ENCODE results near the gene VRK1. TPM values are rescaled to one million over a fixed set of nuclear protein-coding genes. Genes with fewer than 3 reads are reported as not detected.

VRK1 gene
- polyA plus RNA-seq, 2 of the 4 experiments (the other 2 are of a cell fraction): 32.2 to 34.2 TPM

GRCh38 chr14:96917442-96917963, 120.3 kb downstream of the VRK1 start:
- H3K9me3 ChIP-seq: no peaks in the 10 kb centered on the region
- FAIRE-seq (no peak), ATAC-seq (no peak), DNase-seq (ENCODE audit: low read depth in 1 of 2, low spot score in 1 of 2) (no peak)
- ChIA-PET CTCF (no interaction called here), POLR2A (no interaction called here)
- H3K27ac ChIP-seq: no peak overlapping the region
- no peak overlapping the region for H3K4me2 ChIP-seq
- no peak for TF ChIP-seq ZSCAN20 (CRISPR knock-in tag; IDR thresholded peaks at IDR 0.05)
- TF ChIP-seq TP53 (CRISPR knock-in tag; IDR thresholded peaks at IDR 0.05): no peak
- no peak for TF ChIP-seq KDM1A (IDR thresholded peaks at IDR 0.05; ENCODE audit: low read depth)
- TF ChIP-seq JUN (IDR thresholded peaks at IDR 0.05): no peak
- TF ChIP-seq MYC (IDR thresholded peaks at IDR 0.05; ENCODE audit: borderline replicate concordance, low read length): no peak
- TF ChIP-seq FOXS1 (CRISPR knock-in tag; IDR thresholded peaks at IDR 0.05): no peak
- no peak for TF ChIP-seq HES2 (IDR thresholded peaks at IDR 0.05)
- TF ChIP-seq NPAS2 (CRISPR knock-in tag; IDR thresholded peaks at IDR 0.05; ENCODE audit: borderline replicate concordance): no peak
- no peak for TF ChIP-seq MAZ (IDR thresholded peaks at IDR 0.05; ENCODE audit: borderline replicate concordance, low read depth, low read length)
- no peak for TF ChIP-seq CBX8 (IDR thresholded peaks at IDR 0.05)
- H3K4me1 ChIP-seq: no peaks in the 10 kb centered on the region
- no peak overlapping the region for H3K4me3 ChIP-seq
- WGBS (ENCODE audit: missing lambda C conversion rate): 86% methylated on average over 7 of the region's 7 CpGs

GRCh38 chr14:96920023-96920422, 122.8 kb downstream of the VRK1 start:
- TF ChIP-seq HOXA7 (CRISPR knock-in tag; IDR thresholded peaks at IDR 0.05) (no peak), EP300 (IDR thresholded peaks at IDR 0.05) (no peak), HOXB13 (CRISPR knock-in tag; IDR thresholded peaks at IDR 0.05; ENCODE audit: low read depth) (no peak), CBX2 (IDR thresholded peaks at IDR 0.05; ENCODE audit: borderline replicate concordance, low read depth) (no peak), MYC (IDR thresholded peaks at IDR 0.05; ENCODE audit: borderline replicate concordance, low read length) (no peak), MAX (IDR thresholded peaks at IDR 0.05) (no peak), JUN (IDR thresholded peaks at IDR 0.05) (no peak)
- CTCF ChIA-PET: no interaction called here
- no peak overlapping the region for H3K4me2 ChIP-seq
- H3K9me3 ChIP-seq: no peaks in the 10 kb centered on the region
- no peaks in the 10 kb centered on the region for H3K4me1 ChIP-seq
- 87% methylated on average over 3 of the region's 3 CpGs for WGBS (ENCODE audit: missing lambda C conversion rate)
- FAIRE-seq: no peak
- no peak for DNase-seq (ENCODE audit: low read depth in 1 of 2, low spot score in 1 of 2)
- H3K4me3 ChIP-seq: no peak overlapping the region
- H3K27ac ChIP-seq: no peak overlapping the region
- ATAC-seq: no peak
- POLR2A ChIA-PET: no interaction called here

GRCh38 chr14:96920820-96921219, 123.6 kb downstream of the VRK1 start:
- no peak overlapping the region for H3K27ac ChIP-seq
- FAIRE-seq (no peak), ATAC-seq (no peak), DNase-seq (ENCODE audit: low read depth in 1 of 2, low spot score in 1 of 2) (no peak)
- H3K4me2 ChIP-seq: no peak overlapping the region
- no peaks in the 10 kb centered on the region for H3K9me3 ChIP-seq
- CTCF ChIA-PET: no interaction called here
- H3K4me3 ChIP-seq: no peak overlapping the region
- 64% methylated on average over 3 of the region's 3 CpGs for WGBS (ENCODE audit: missing lambda C conversion rate)
- POLR2A ChIA-PET: no interaction called here
- no peak for TF ChIP-seq RARB (CRISPR knock-in tag; IDR thresholded peaks at IDR 0.05)
- H3K4me1 ChIP-seq: no peaks in the 10 kb centered on the region

- Histone ChIP-seq H3K4me1 (no peaks in the 10 kb centered on the region), H3K4me3 (no peak overlapping the region), H3K9me3 (no peaks in the 10 kb centered on the region), H3K27ac (no peak overlapping the region), H3K4me2 (no peak overlapping the region)
- DNase-seq (ENCODE audit: low read depth in 1 of 2, low spot score in 1 of 2): no peak
- no peak for TF ChIP-seq E2F6 (IDR thresholded peaks at IDR 0.05; ENCODE audit: borderline replicate concordance, low read depth)
- no peak for TF ChIP-seq USF2 (IDR thresholded peaks at IDR 0.05)
- TF ChIP-seq RARB (CRISPR knock-in tag; IDR thresholded peaks at IDR 0.05): no peak
- TF ChIP-seq KDM1A (IDR thresholded peaks at IDR 0.05; ENCODE audit: low read depth): no peak
- TF ChIP-seq HEYL (CRISPR knock-in tag; IDR thresholded peaks at IDR 0.05): no peak
- TF ChIP-seq CTCF (IDR thresholded peaks at IDR 0.05): no peak
- TF ChIP-seq ZC3H11A (IDR thresholded peaks at IDR 0.05): no peak
- no peak for TF ChIP-seq JUNB (IDR thresholded peaks at IDR 0.05)
- no peak for TF ChIP-seq HOXA7 (CRISPR knock-in tag; IDR thresholded peaks at IDR 0.05)
- no peak for TF ChIP-seq CBX2 (IDR thresholded peaks at IDR 0.05; ENCODE audit: borderline replicate concordance, low read depth)
- no peak for TF ChIP-seq ZSCAN20 (CRISPR knock-in tag; IDR thresholded peaks at IDR 0.05)
- no peak for TF ChIP-seq RAD21 (conservative IDR thresholded peaks at IDR 0.05 in 1 of 2, IDR thresholded peaks at IDR 0.05 in 1 of 2)
- no peak for TF ChIP-seq EHMT2 (IDR thresholded peaks at IDR 0.05; ENCODE audit: low read depth)
- WGBS (ENCODE audit: missing lambda C conversion rate): 94% methylated on average over 8 of the region's 8 CpGs
- ChIA-PET POLR2A (no interaction called here), CTCF (no interaction called here)
- ATAC-seq: no peak
- no peak for FAIRE-seq
Measured at GRCh38 chr14:96922986-96923385, 125.8 kb downstream of the VRK1 start.

Measured in A549 (cell line).